ENCODE data around the gene EPAS1. TPM values are rescaled to one million over a fixed set of nuclear protein-coding genes. Genes with fewer than 3 reads are reported as not detected.
A peak's percentile ranks its signal among the peaks of the same experiment; 100 is the strongest.

EPAS1 gene
- total and polyA plus RNA-seq, 2 of the 13 experiments (the other 11 are each of a cell fraction or from before 2014, with no cell fraction given): 47.1 to 182 TPM

- no peak overlapping the region for H3K4me3 ChIP-seq (replicated peaks in 1 of 3; ENCODE audit: insufficient read depth in 1 of 3, low read depth in 2 of 3, low read length in 3 of 3)
- H4K20me1 ChIP-seq (ENCODE audit: insufficient read depth, low read length): peaks cover 13% of the 10 kb centered on the region; the same call in 1 of the 2 replicates
- no peak overlapping the region for H3K4me2 ChIP-seq (ENCODE audit: low read depth, low read length)
- ChIA-PET CTCF (ENCODE audit: low intra/inter-chr PET ratio, low total read pairs) (no interaction called here), POLR2A (no interaction called here)
- 88% methylated on average over 8 of the region's 8 CpGs for WGBS (ENCODE audit: low lambda C conversion rate)
- H3K27ac ChIP-seq (ENCODE audit: extremely low read length, insufficient read depth, low read length): no peak overlapping the region
- H3K79me2 ChIP-seq (ENCODE audit: insufficient read depth, low read length): peaks cover 7% of the 10 kb centered on the region
- no peak for ATAC-seq
- H2AFZ ChIP-seq (ENCODE audit: low read length): no peak overlapping the region
- DNase-seq (ENCODE audit: low spot score): no peak
- no peak for FAIRE-seq
- intact Hi-C loops (cut with micrococcal nuclease; ENCODE audit: unreplicated experiment) (no loop called here), in situ Hi-C loops (cut with HindIII; ENCODE audit: extremely low pct_ligation_motif_present, low pct_unique_long_range_greater_than_20kb) (loop anchor here (10.0 kb wide), 1 partner anchor 275 kb away; no protein-coding TSS in a partner anchor)
- H3K4me1 ChIP-seq (ENCODE audit: insufficient read depth, low read length): peaks cover 32% of the 10 kb centered on the region
- no peak overlapping the region for H3K9ac ChIP-seq (ENCODE audit: insufficient read depth, low read depth, low read length)
- no peaks in the 10 kb centered on the region for H3K9me3 ChIP-seq (ENCODE audit: low read length)
- no peaks in the 10 kb centered on the region for H3K27me3 ChIP-seq (ENCODE audit: control insufficient read depth in 1 of 2, insufficient read depth in 2 of 2, low read length in 2 of 2)
- no TSS peak for BruUV-seq (replicated peaks)
- H3K36me3 ChIP-seq (replicated peaks in 1 of 2; ENCODE audit: control insufficient read depth in 1 of 2, insufficient read depth in 2 of 2, low read length in 2 of 2): peaks cover 41 to 92% of the 10 kb centered on the region in 2 experiments
- TF ChIP-seq RNF219 (CRISPR knock-in tag; IDR thresholded peaks at IDR 0.05) (0 out of 2 replicates have a peak, but pooled peaks have one; percentile 26), ZNF446 (CRISPR knock-in tag; IDR thresholded peaks at IDR 0.05) (no peak), HMGXB4 (CRISPR knock-in tag; IDR thresholded peaks at IDR 0.05; ENCODE audit: borderline replicate concordance in 1 of 2, low read depth in 1 of 2) (no peak), RBM22 (optimal IDR thresholded peaks at IDR 0.05; ENCODE audit: low read length) (peak; percentile 70), ZMAT5 (CRISPR knock-in tag; IDR thresholded peaks at IDR 0.05; ENCODE audit: borderline replicate concordance, low read depth) (no peak), PLRG1 (conservative IDR thresholded peaks at IDR 0.05) (no peak), HNF1B (CRISPR knock-in tag; IDR thresholded peaks at IDR 0.05) (no peak), HOXA5 (CRISPR knock-in tag; IDR thresholded peaks at IDR 0.05) (no peak), STAG1 (CRISPR knock-in tag; IDR thresholded peaks at IDR 0.05) (no peak), MAFK (conservative IDR thresholded peaks at IDR 0.05 in 1 of 2, IDR thresholded peaks at IDR 0.05 in 1 of 2; ENCODE audit: low read length in 2 of 2) (peak; percentile 77 to 87; a peak in 3 of 4 replicates), ZNF563 (CRISPR knock-in tag; IDR thresholded peaks at IDR 0.05) (no peak), ELF4 (CRISPR knock-in tag; IDR thresholded peaks at IDR 0.05; ENCODE audit: borderline replicate concordance) (no peak), DNMT3B (CRISPR knock-in tag; conservative IDR thresholded peaks at IDR 0.05) (no peak), BATF2 (CRISPR knock-in tag; IDR thresholded peaks at IDR 0.05) (no peak)
Observed at GRCh38 chr2:46350029-46350689, 53.0 kb downstream of the EPAS1 start.
